H9 (cell line): ENCODE measurements around the gene OR5W2. TPM values are rescaled to one million over a fixed set of nuclear protein-coding genes. Genes with fewer than 3 reads are reported as not detected.

Source experiments
- DNase-seq: peaks from one replicate; pipeline ENCODE4 v3.0.0-alpha.2; 2017
- H2AFZ ChIP-seq: one replicate; pipeline ENCODE4 v1.6.1; 2013; ENCODE audit warnings: mild to moderate bottlenecking, low read length, control low read depth, moderate library complexity
- H2AK5ac ChIP-seq: 2 replicates; pipeline ENCODE4 v1.6.1; 2013; ENCODE audit warnings: low read length, control low read depth, mixed read lengths; ENCODE audit not compliant: insufficient read length
- H2BK120ac ChIP-seq: one replicate; pipeline ENCODE4 v1.6.1; 2013; ENCODE audit warnings: low read depth, mild to moderate bottlenecking, low read length, control low read depth, inconsistent platforms; ENCODE audit not compliant: poor library complexity, severe bottlenecking
- H2BK12ac ChIP-seq: 2 replicates; pipeline ENCODE4 v1.6.1; 2013; ENCODE audit warnings: low read length, control low read depth, mixed read lengths, low read depth; ENCODE audit not compliant: insufficient read length
- H2BK15ac ChIP-seq: 2 replicates; pipeline ENCODE4 v1.6.1; 2013; ENCODE audit warnings: low read depth, low read length, control low read depth
- H2BK20ac ChIP-seq: one replicate; pipeline ENCODE4 v1.6.1; 2013; ENCODE audit warnings: low read depth, mild to moderate bottlenecking, low read length, control low read depth, inconsistent platforms; ENCODE audit not compliant: poor library complexity, severe bottlenecking
- H2BK5ac ChIP-seq: 2 replicates; pipeline ENCODE4 v1.6.1; 2013; ENCODE audit warnings: low read length, control low read depth, mixed read lengths; ENCODE audit not compliant: insufficient read length
- H3K14ac ChIP-seq: 2 replicates; pipeline ENCODE4 v1.6.1; 2013; ENCODE audit warnings: low read length, control low read depth; ENCODE audit not compliant: insufficient read depth
- H3K18ac ChIP-seq: 2 replicates; pipeline ENCODE4 v1.6.1; 2013; ENCODE audit warnings: low read depth, mild to moderate bottlenecking, mixed read lengths, low read length, control low read depth; ENCODE audit not compliant: insufficient read length
- H3K23ac ChIP-seq: 2 replicates; pipeline ENCODE4 v1.6.1; 2013; ENCODE audit warnings: low read length, control low read depth, mixed read lengths, low read depth; ENCODE audit not compliant: insufficient read length
- H3K23me2 ChIP-seq: 2 replicates; pipeline ENCODE4 v1.6.1; 2013; ENCODE audit warnings: low read depth, mild to moderate bottlenecking, mixed read lengths, low read length, control low read depth; ENCODE audit not compliant: insufficient read length, poor library complexity, severe bottlenecking
- H3K27ac ChIP-seq: 2 replicates; pipeline ENCODE4 v1.5.1; 2013; ENCODE audit warnings: low read length, control low read depth, mixed read lengths, low read depth; ENCODE audit not compliant: insufficient read length
- H3K27me3 ChIP-seq: 2 replicates; pipeline ENCODE4 v1.6.1; 2013; ENCODE audit warnings: low read length, control low read depth, inconsistent platforms; ENCODE audit not compliant: insufficient read depth
- H3K4ac ChIP-seq: 2 replicates; pipeline ENCODE4 v1.6.1; 2013; ENCODE audit warnings: low read depth, mild to moderate bottlenecking, control low read depth, inconsistent platforms, low read length, moderate library complexity
- H3K4me1 ChIP-seq: 2 replicates; pipeline ENCODE4 v1.6.1; 2013; ENCODE audit warnings: low read length, control low read depth, inconsistent platforms; ENCODE audit not compliant: insufficient read depth
- H3K4me2 ChIP-seq: 2 replicates; pipeline ENCODE4 v1.6.1; 2013; ENCODE audit warnings: low read length, control low read depth, mixed read lengths; ENCODE audit not compliant: insufficient read length, insufficient read depth
- H3K56ac ChIP-seq: 2 replicates; pipeline ENCODE4 v1.6.1; 2013; ENCODE audit warnings: low read depth, mild to moderate bottlenecking, mixed read lengths, low read length, control low read depth; ENCODE audit not compliant: insufficient read length
- H3K79me1 ChIP-seq: 2 replicates; pipeline ENCODE4 v1.6.1; 2013; ENCODE audit warnings: low read depth, mild to moderate bottlenecking, moderate library complexity, low read length, control low read depth, inconsistent platforms; ENCODE audit not compliant: insufficient read depth, poor library complexity, severe bottlenecking
- H3K79me2 ChIP-seq: 2 replicates; pipeline ENCODE4 v1.6.1; 2013; ENCODE audit warnings: low read length, control low read depth, inconsistent platforms; ENCODE audit not compliant: insufficient read depth
- H3K9ac ChIP-seq: 2 replicates; pipeline ENCODE4 v1.6.1; 2013; ENCODE audit warnings: low read length, control low read depth, mixed read lengths; ENCODE audit not compliant: insufficient read length; ENCODE audit errors: extremely low read depth
- H3K9me3 ChIP-seq: one replicate; pipeline ENCODE4 v1.6.1; 2013; ENCODE audit warnings: low read depth, low read length, inconsistent platforms; ENCODE audit not compliant: control insufficient read depth
- H3T11ph ChIP-seq: one replicate; pipeline ENCODE4 v1.6.1; 2013; ENCODE audit warnings: mild to moderate bottlenecking, low read length, control low read depth, inconsistent platforms
- H4K20me1 ChIP-seq: one replicate; pipeline ENCODE4 v1.6.1; 2013; ENCODE audit not compliant: control insufficient read depth, insufficient read length, insufficient read depth
- H4K5ac ChIP-seq: 2 replicates; pipeline ENCODE4 v1.6.1; 2013; ENCODE audit warnings: low read depth, mild to moderate bottlenecking, mixed read lengths, low read length, control low read depth; ENCODE audit not compliant: insufficient read length
- H4K8ac ChIP-seq: replicated peaks from 2 replicates; pipeline ENCODE4 v1.6.1; 2013; ENCODE audit warnings: low read length, control low read depth, mixed read lengths, low read depth; ENCODE audit not compliant: insufficient read length
- H4K91ac ChIP-seq: 2 replicates; pipeline ENCODE4 v1.6.1; 2013; ENCODE audit warnings: low read depth, mild to moderate bottlenecking, moderate library complexity, mixed read lengths, low read length, control low read depth; ENCODE audit not compliant: insufficient read length
- H3K27ac Mint-ChIP-seq, 3 experiments: 2 replicates in 2 of 3; 3 replicates in 1 of 3; pipeline ENCODE4 v1.8.0; 2020 to 2021; ENCODE audit warnings: mixed read lengths in 3 of 3, mild to moderate bottlenecking in 1 of 3, moderate library complexity in 1 of 3
- H3K27me3 Mint-ChIP-seq: 2 replicates; pipeline ENCODE4 v1.8.0; 2021; ENCODE audit warnings: low read depth, mild to moderate bottlenecking, moderate library complexity, mixed read lengths
- H3K36me3 Mint-ChIP-seq, 3 experiments: 2 replicates in 2 of 3; 3 replicates in 1 of 3; pipeline ENCODE4 v1.8.0; 2020 to 2021; ENCODE audit warnings: low read depth in 3 of 3, mixed read lengths in 3 of 3; ENCODE audit not compliant: insufficient read depth in 1 of 3
- H3K4me1 Mint-ChIP-seq, 2 experiments: 2 replicates each; pipeline ENCODE4 v1.8.0; 2020; ENCODE audit warnings: mixed read lengths in 2 of 2
- H3K4me3 Mint-ChIP-seq, 2 experiments: 2 replicates in 1 of 2; 3 replicates in 1 of 2; pipeline ENCODE4 v1.8.0; 2020 to 2021; ENCODE audit warnings: mild to moderate bottlenecking in 2 of 2, mixed read lengths in 2 of 2, moderate library complexity in 1 of 2
- H3K9me3 Mint-ChIP-seq, 2 experiments: 2 replicates in 1 of 2; 3 replicates in 1 of 2; pipeline ENCODE4 v1.8.0; 2020; ENCODE audit warnings: mild to moderate bottlenecking in 2 of 2, mixed read lengths in 2 of 2, moderate library complexity in 1 of 2
- CTCF ChIP-seq: fragments of 200-600 bp; sonication (generic); conservative IDR thresholded peaks from 3 replicates; pipeline ENCODE4 v1.8.0; 2021; ENCODE audit warnings: antibody characterized with exemption, mild to moderate bottlenecking
- WGBS: extraction: QIAGEN DNeasy Blood & Tissue Kit; methylation state at CpG from one replicate; pipeline ENCODE4 v1.1.7; 2013; ENCODE audit warnings: missing lambda C conversion rate, low lambda C conversion rate, mixed read lengths; ENCODE audit not compliant: insufficient read length; ENCODE audit errors: extremely low coverage; 5-methylcytosine and 5-hydroxymethylcytosine counted together
- total RNA-seq: library from RNA; stranded (reverse); gene quantifications from 2 replicates; pipeline ENCODE4 v1.2.1, GENCODE V29; 2021

The OR5W2 gene
- total RNA-seq, 1 experiment from 2014 or later: not detected

- Histone ChIP-seq H2BK20ac (no peak overlapping the region), H2BK120ac (no peak overlapping the region), H3K79me1 (no peaks in the 10 kb centered on the region), H2BK5ac (no peak overlapping the region), H2AFZ (no peak overlapping the region), H4K8ac (no peak overlapping the region), H3K23me2 (no peaks in the 10 kb centered on the region), H3K79me2 (no peaks in the 10 kb centered on the region), H3K56ac (no peak overlapping the region), H3K9me3 (peaks cover 6% of the 10 kb centered on the region), H3K4ac (no peak overlapping the region), H3K23ac (no peak overlapping the region), H3K14ac (no peak overlapping the region), H3K4me2 (no peak overlapping the region), H3K9ac (no peak overlapping the region), H3K27me3 (no peaks in the 10 kb centered on the region), H2BK12ac (no peak overlapping the region), H3K4me1 (no peaks in the 10 kb centered on the region), H4K5ac (no peak overlapping the region), H4K91ac (no peak overlapping the region), H2AK5ac (no peak overlapping the region), H2BK15ac (no peak overlapping the region), H4K20me1 (no peaks in the 10 kb centered on the region), H3K27ac (no peak overlapping the region), H3K18ac (no peak overlapping the region), H3T11ph (no peak overlapping the region)
- H3K27me3 Mint-ChIP-seq: no peaks in the 10 kb centered on the region
- H3K4me3 Mint-ChIP-seq: no peak overlapping the region
- no peak for DNase-seq
- H3K36me3 Mint-ChIP-seq: peaks cover 0 to 13% (median 3%) of the 10 kb centered on the region in 3 experiments; a peak in 3 of 7 replicates
- no peaks in the 10 kb centered on the region for H3K4me1 Mint-ChIP-seq
- no peak for TF ChIP-seq CTCF
- no CpG with 5 or more reads among the region's 4 CpGs for WGBS
- H3K9me3 Mint-ChIP-seq: peaks cover 11 to 23% of the 10 kb centered on the region in 2 experiments
- no peak overlapping the region; a peak in 1 of 7 replicates for H3K27ac Mint-ChIP-seq
Measured at GRCh38 chr11:55956521-55956920, 42.1 kb upstream of the OR5W2 start.
